ENCODE results near the gene TENM4. TPM values are rescaled to one million over a fixed set of nuclear protein-coding genes. Genes with fewer than 3 reads are reported as not detected.

TENM4 gene
- total RNA-seq, 4 donors from 2014 or later: 0.02 to 0.82 (median 0.23) TPM

DNA sequence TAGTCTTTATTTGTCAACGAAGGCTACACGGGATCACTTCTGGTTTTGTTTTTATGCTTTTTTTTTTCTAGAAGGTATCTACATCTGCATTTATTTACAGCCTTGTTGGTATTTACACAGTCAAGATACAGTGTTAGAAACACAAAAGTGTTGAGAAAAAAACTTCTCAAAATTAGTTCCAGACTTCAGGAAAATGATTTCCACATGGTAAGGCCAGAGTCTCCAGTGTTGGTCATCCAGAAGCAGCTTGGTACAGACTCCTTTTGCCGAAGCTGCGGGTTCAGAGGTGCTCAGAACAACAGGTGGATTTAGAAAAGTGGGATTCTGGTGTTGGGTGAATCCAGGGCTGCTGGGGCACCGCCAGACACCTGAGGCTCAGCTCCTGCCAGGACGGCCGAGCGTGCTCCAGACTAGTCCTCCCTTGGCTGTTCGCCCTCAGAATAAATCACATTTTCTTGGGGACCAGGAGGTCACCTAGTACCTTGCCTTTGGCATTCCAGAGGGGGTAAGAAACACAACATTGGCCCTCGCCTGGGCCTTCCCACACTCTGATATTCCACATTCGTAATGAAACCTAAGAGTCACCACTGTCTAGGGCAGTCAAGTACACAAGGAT lies 787.4 kb downstream of the TENM4 start:
- no peak overlapping the region for H3K27ac ChIP-seq
- in situ Hi-C loops (cut with MboI; ENCODE audit: low sequenced_read_pairs in 4 of 4) (loop anchor here in 2 of 4 donors (25.0 kb wide), 2 partner anchors 409 to 434 kb away; no protein-coding TSS in a partner anchor), intact Hi-C loops (cut with DNase I; ENCODE audit: low total_unique reads) (no loop called here)
- H3K36me3 ChIP-seq: no peaks in the 10 kb centered on the region
- no peaks in the 10 kb centered on the region for H3K4me1 ChIP-seq
- DNase-seq (no peak), ATAC-seq (no peak)
- no peak overlapping the region for H3K4me3 ChIP-seq
- no peak for TF ChIP-seq CTCF (IDR thresholded peaks at IDR 0.05 in 4 of 5, conservative IDR thresholded peaks at IDR 0.05 in 1 of 5)
- no peak for TF ChIP-seq POLR2A (IDR thresholded peaks at IDR 0.05)
- no peaks in the 10 kb centered on the region for H3K9me3 ChIP-seq
- H3K27me3 ChIP-seq: no peaks in the 10 kb centered on the region

- intact Hi-C loops (cut with DNase I; ENCODE audit: low total_unique reads) (no loop called here), in situ Hi-C loops (cut with MboI; ENCODE audit: low sequenced_read_pairs in 4 of 4) (loop anchor here in 2 of 4 donors (25.0 kb wide), 2 partner anchors 409 to 434 kb away; no protein-coding TSS in a partner anchor)
- H3K36me3 ChIP-seq: no peaks in the 10 kb centered on the region
- no peak for DNase-seq
- H3K4me1 ChIP-seq: no peaks in the 10 kb centered on the region
- TF ChIP-seq POLR2A (IDR thresholded peaks at IDR 0.05) (no peak), CTCF (IDR thresholded peaks at IDR 0.05 in 4 of 5, conservative IDR thresholded peaks at IDR 0.05 in 1 of 5) (no peak)
- H3K27ac ChIP-seq: no peak overlapping the region
- H3K4me3 ChIP-seq: no peak overlapping the region
- no peaks in the 10 kb centered on the region for H3K9me3 ChIP-seq
- H3K27me3 ChIP-seq: no peaks in the 10 kb centered on the region
- no peak for ATAC-seq
These were observed 788.0 kb downstream of the TENM4 start for GRCh38 chr11:78652843-78653239.

- DNase-seq (no peak), ATAC-seq (no peak)
- no peak for TF ChIP-seq POLR2A (IDR thresholded peaks at IDR 0.05)
- TF ChIP-seq CTCF (IDR thresholded peaks at IDR 0.05 in 4 of 5, conservative IDR thresholded peaks at IDR 0.05 in 1 of 5): no peak
- H3K9me3 ChIP-seq: no peaks in the 10 kb centered on the region
- no peaks in the 10 kb centered on the region for H3K27me3 ChIP-seq
- H3K4me1 ChIP-seq: no peaks in the 10 kb centered on the region
- in situ Hi-C loops (cut with MboI; ENCODE audit: low sequenced_read_pairs in 4 of 4) (loop anchor here in 2 of 4 donors (25.0 kb wide), 2 partner anchors 410 to 435 kb away; no protein-coding TSS in a partner anchor), intact Hi-C loops (cut with DNase I; ENCODE audit: low total_unique reads) (no loop called here)
- H3K27ac ChIP-seq: no peak overlapping the region
- H3K36me3 ChIP-seq: no peaks in the 10 kb centered on the region
- no peak overlapping the region for H3K4me3 ChIP-seq
These were observed 788.6 kb downstream of the TENM4 start for GRCh38 chr11:78651923-78652842.

- in situ Hi-C loops (cut with MboI; ENCODE audit: low sequenced_read_pairs in 4 of 4): loop anchor here in 2 of 4 donors (25.0 kb wide), 2 partner anchors 411 to 436 kb away; no protein-coding TSS in a partner anchor
- intact Hi-C loops (cut with DNase I; ENCODE audit: low total_unique reads): no loop called here
- no peak for ATAC-seq
These were observed 789.6 kb downstream of the TENM4 start for GRCh38 chr11:78651136-78651775.

More at GRCh38 chr11:78651136-78651775, 789.6 kb downstream of the TENM4 start:
- no peaks in the 10 kb centered on the region for H3K36me3 ChIP-seq
- DNase-seq: no peak
- H3K9me3 ChIP-seq: no peaks in the 10 kb centered on the region
- no peak overlapping the region for H3K27ac ChIP-seq
- TF ChIP-seq CTCF (IDR thresholded peaks at IDR 0.05 in 4 of 5, conservative IDR thresholded peaks at IDR 0.05 in 1 of 5) (no peak), POLR2A (IDR thresholded peaks at IDR 0.05) (no peak)
- no peak overlapping the region for H3K4me3 ChIP-seq
- no peaks in the 10 kb centered on the region for H3K4me1 ChIP-seq
- no peaks in the 10 kb centered on the region for H3K27me3 ChIP-seq

All from gastrocnemius medialis (tissue), 4 donors.